ENCODE data around the gene NPAS2.

The NPAS2 gene

DNA sequence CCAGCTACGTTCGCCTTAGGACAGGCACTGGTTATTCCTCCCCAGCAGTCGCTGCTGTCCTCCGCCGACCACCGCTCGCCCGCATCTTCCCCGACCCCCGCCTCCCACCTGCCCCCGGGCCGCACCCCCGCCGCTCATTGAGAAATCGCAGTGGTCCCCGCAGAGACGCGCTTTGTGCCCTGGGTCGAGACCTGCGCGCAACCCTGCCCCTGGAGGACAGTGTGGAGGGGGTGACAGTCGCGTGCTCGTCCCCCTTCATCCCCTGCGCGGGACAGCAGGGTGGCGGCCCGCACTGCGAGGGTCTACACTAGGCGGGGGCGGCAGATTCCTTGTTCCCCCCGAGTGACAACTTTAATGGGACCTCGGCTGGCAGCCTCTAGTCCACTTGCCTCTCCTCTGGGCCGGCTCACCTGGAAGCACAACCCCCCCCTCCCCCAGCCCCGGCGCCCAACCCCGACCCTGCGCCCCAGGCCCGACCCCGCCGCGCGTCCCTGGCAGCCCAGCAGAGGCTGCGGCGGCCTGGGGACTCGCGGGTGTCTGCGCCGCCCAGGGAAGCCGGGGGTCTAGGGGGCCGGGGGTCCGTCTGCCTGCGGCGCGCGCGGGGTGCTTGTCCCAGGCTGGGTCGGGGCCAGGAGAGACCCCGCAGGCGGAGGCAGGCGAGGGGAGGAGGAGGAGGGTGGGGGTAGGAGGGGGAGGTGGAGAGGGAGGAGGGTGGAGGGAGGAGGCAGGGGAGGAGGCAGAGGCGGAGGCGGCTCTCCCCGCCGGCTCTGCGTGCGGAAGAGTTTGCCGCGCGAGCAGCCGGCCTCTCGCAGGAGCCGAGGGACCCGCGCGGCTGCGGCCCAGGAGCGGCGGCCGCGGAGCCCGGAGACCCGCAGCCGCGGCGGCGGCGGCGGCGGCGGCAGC is at the start of gene NPAS2:
Gene NPAS2 (plus strand): TSS at position 770 of the 903 bp plus-strand sequence. CDS start 84,616 bp downstream, outside the sequence.
- no peak for DNase-seq

DNA sequence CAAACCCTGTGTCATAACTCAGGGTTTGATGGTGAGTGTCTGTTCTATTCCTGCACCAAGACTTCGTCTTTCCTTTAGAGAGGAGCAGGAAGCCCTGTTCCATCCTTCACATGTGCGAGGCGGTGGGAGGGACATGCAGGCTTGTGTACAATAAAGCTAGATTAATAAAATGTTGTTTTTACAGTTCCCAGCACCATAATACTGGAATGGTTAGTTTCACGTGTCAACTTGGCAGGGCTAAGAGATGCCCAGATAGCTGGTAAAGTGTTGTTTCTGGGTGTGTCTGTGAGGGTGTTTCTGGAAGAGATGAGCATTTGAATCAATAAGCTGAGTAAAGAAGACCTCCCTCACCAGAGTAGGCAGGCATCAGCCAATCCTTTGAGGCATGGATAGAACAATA is 48.8 kb upstream of the NPAS2 start:
- DNase-seq: no peak

DNA sequence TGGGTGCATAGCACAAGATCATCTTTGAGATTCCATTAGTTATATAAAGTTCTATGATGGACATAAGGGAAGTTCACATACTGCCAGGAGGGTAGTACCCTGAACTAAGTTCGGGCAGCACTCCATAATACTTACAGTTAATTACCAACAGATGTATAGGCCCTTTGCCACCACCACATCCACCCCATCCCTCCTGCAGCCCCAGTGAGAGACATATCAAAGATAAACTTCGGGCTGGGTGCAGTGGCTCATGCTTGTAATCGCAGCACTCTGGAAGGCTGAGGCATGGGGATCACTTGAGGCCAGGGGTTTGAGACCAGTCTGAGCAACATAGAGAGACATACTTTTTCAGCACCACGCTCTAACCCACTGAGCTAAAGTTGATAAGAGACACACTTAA is 46.4 kb upstream of the NPAS2 start:
- no peak for DNase-seq

GRCh38 chr2:100776445-100776844 is 43.5 kb upstream of the NPAS2 start:
- DNase-seq: no peak

DNA sequence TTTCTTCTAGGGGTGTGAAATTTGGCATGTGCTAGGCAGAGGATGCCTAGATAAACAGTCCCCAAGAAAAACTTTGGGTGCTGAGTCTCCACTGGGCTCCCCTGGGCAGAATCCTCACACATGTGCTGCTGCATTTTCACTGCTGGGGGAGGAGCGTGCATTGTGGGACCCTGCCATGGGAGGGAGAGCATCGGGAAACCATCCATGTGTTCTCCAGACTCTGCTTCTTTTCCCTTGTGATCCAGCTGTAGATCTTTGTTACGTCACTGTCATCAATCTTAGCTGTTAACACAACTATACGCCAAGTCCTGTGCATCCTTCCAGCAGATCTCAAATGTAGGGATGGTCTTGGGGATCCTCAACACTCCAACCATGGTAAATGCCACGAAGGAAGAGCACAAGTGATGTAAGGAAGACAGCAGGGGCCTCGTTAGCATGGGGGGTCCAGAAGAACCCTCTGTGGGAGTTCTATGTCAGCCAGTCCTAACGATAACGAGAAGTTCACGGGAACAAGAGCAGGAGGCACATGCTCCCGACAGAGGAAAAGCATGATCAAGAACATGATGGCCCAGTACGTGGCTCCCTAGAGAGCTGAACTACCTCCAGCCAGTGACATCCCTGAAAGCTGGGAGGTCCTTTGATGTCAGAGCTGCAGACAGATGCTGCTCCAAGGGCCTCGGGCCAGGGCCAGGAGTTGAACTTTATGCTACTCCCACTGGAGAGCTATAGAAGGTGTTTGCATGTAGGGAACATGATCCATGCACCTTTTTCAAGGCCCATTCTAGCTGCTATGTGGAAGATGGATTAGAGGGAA is 41.1 kb upstream of the NPAS2 start:
- DNase-seq: no peak

GRCh38 chr2:100779908-100780202 is 40.1 kb upstream of the NPAS2 start:
- DNase-seq: no peak

GRCh38 chr2:100780203-100781008 is 39.5 kb upstream of the NPAS2 start:
- no peak for DNase-seq

GRCh38 chr2:100781009-100781325 is 39.0 kb upstream of the NPAS2 start:
- no peak for DNase-seq

DNA sequence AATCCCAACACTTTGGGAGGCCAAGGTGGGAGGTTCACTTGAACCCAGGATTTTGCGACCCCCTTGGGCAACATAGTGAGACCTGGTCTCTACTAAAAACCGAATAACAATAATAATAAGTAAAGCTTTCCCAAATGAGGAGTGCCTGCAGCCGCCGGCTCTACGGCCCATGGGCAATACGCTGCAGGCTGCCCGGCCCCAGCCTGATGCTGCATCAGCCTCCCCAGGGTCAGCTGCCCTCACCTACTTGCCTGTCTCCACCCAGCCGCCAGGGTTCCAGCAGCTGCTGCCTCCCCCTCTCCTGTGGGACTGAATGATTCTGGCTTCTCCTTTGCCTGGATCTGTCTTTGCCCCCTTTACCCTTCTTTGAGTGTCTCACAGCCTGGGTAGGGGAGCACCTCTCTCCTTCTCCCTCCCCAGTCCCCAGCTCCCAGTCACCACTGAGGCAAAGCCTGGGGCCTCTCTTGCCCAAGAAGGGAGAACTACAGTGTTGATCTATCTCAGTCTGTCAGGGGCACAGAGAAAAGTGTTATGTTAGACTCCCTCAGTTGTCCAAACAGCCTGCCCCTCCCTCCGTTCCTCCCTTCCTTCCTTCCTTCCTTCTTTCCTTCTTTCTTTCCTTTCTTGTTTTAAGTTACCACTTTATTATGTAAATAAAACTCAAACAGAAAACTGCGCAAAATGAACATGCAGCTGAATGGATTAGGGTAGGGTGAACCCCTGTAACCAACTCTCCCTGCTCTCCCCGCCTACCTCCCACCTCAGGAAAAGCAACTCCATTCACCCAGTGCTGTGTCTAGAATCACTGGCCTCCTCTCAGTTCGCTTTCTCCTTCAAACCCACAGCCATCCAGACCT is 38.2 kb upstream of the NPAS2 start:
- DNase-seq: no peak

DNA sequence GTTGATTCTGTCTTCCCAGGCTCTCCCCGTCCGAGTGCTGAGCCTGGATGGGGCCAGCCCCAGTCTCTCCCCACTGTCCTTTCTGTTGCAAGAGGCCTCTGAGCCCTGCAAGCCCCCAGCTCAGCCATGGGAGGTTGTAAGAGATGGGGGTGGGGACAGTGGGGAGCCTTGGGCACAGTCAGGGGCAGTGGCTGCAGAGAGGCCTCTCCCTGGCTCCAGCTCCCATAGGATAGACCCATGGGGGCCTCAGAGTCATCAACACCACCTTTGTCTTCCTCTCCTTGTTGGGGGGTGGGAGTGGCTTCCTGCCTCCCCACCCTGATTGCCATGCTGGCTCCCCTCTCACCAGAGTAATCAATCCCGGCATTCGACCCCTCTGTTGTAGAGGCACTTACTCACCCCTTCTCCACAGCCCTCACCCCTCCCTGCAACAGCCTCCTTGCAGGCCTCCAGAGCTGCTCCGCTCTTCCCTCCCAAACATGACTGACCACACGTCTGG is 37.5 kb upstream of the NPAS2 start:
- DNase-seq: no peak

DNA sequence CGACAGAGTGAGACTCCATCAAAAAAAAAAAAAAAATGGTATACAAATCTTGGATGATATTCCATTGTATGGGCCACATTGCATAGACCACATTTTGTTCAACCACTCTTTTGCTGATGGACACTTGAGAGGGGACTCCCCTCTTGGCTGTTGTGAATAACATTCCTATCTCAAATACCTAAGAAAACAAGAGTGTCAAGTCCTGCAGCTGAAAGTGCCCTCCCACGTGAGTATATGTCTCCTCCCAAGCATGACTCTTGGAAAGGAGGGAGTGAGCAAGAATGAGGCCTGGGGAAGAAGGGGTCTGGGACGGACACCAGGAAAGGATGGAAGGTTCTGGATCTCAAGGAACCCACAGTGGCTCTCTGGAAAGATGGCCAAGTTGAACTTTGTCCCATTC is 36.0 kb upstream of the NPAS2 start:
- no peak for DNase-seq

GRCh38 chr2:100784681-100785080 is 35.3 kb upstream of the NPAS2 start:
- DNase-seq: no peak

GRCh38 chr2:100785626-100786296 is 34.2 kb upstream of the NPAS2 start:
- no peak for DNase-seq

GRCh38 chr2:100786297-100786658 is 33.7 kb upstream of the NPAS2 start:
- DNase-seq: no peak

DNA sequence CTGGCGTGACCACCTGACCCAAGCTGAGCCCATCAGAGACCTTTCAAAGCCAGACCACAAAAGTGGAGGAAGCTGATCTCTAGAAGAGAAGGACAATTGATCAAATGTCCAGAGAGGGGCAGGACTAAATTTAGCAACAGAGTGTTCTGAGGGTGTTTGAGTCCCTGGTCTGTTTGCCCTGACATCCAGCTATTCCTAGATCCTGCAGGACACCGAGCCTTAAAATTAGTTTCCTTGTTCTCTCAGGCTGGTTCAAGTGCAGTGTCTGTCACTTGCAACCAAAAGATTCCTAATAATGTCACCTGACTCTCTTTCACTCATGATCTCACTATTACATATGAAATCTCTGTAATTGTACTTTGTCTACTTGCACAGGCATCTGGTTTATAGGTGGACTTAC is 33.0 kb upstream of the NPAS2 start:
- no peak for DNase-seq

DNA sequence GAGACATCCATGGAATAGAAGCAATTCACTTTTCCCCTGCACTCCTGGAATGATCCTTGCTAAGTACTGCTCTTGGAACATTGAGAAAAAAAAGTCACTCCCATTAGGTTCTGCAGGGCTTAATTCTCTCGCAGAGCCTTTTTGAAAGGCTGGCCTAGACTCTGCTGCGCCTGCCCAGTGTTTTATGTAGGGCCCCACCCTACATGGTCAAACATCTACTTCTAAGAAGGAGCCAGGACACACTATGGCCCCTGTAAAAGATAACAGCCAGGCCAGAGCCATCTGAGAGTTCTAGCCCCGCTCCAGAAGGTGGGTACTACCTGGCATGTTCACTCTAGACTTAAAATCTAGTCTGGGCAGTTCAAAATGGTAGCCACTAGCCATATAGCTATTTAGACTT is 30.6 kb upstream of the NPAS2 start:
- DNase-seq: no peak

DNA sequence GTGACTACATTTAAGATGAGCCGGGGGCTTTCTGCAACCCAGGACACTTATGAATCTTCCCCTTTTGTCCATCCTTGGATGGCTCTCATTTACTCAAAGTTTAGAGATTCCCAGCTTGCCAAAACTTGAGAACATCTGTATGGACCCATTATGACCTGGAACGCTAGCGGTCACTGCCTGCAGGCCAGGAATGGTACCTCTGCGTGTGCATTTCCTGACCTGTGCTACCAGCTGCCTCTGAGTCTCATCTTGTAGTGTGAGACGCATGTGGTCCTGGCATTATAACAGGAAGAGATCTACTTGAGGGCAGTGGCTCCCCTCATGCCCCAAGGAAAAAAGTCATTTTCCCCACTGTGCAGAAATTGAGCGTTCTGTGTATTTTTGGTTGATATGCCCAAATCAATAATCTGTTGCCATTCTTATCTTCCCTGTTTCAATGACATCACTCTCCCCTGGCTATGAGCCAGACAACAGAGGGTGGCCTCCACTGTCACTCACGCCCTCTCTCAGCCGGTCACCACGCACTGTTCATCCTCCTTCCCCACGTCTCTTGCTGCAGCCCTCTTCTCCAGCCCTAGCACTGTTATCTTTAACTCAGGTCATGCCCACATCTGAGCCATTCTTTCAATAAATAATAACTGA is 28.5 kb upstream of the NPAS2 start:
- DNase-seq: no peak

GRCh38 chr2:100791936-100792308 is 28.0 kb upstream of the NPAS2 start:
- DNase-seq: no peak

DNA sequence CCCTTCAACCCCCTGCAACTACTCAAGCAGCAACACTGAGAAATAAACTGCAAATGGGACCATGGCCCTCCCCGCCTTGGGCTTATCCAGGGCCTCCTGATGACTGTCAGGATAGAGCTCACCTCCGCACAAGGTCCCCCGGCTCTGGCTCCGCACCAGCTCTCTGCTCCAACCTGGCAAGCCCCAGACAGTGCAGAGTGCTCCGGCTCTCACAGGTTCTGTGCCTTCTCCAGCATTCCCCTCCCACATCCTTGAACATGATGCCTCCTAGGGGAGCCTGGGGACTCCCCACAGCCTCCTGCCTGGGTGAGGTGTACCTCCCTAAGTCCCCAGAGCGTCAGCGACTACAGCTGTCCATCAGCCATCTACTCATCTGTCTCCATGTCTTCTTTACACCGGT is 26.7 kb upstream of the NPAS2 start:
- no peak for DNase-seq

GRCh38 chr2:100793982-100794381 is 26.0 kb upstream of the NPAS2 start:
- DNase-seq: no peak

- DNase-seq: no peak
These were observed 23.3 kb upstream of the NPAS2 start for GRCh38 chr2:100796499-100797100.
